ENCODE data around the gene PCCA. TPM values are rescaled to one million over a fixed set of nuclear protein-coding genes. Genes with fewer than 3 reads are reported as not detected.

The PCCA gene
- total and polyA plus RNA-seq, 2 donors (not counting 3 experiments of a cell fraction or from before 2014, with no cell fraction given): 5.7 to 20.2 TPM

GRCh38 chr13:100561158-100561499 is 472.2 kb downstream of the PCCA start:
- Histone ChIP-seq H3K79me2 (ENCODE audit: control insufficient read depth, insufficient read depth, low read length) (no peaks in the 10 kb centered on the region), H3K27me3 (ENCODE audit: control insufficient read depth in 2 of 2, insufficient read depth in 2 of 2, low read length in 2 of 2) (no peaks in the 10 kb centered on the region), H3K4me3 (replicated peaks in 1 of 3; ENCODE audit: insufficient read depth in 1 of 3, low read depth in 1 of 3, low read length in 3 of 3) (no peak overlapping the region), H3K9ac (replicated peaks; ENCODE audit: extremely low read depth, insufficient read depth, low read length) (no peak overlapping the region), H4K20me1 (replicated peaks; ENCODE audit: control insufficient read depth, extremely low read depth, insufficient read depth, low read length) (no peaks in the 10 kb centered on the region), H3K4me2 (ENCODE audit: insufficient read depth, low read length) (no peak overlapping the region), H3K4me1 (ENCODE audit: control insufficient read depth, extremely low read depth, insufficient read depth, low read length) (no peaks in the 10 kb centered on the region), H3K9me3 (replicated peaks; ENCODE audit: control insufficient read depth, insufficient read depth, low read length) (no peaks in the 10 kb centered on the region), H3K9me1 (replicated peaks; ENCODE audit: control insufficient read depth, extremely low read depth, insufficient read depth, low read length) (no peaks in the 10 kb centered on the region), H3K36me3 (ENCODE audit: control insufficient read depth in 2 of 2, extremely low read depth in 1 of 2, insufficient read depth in 2 of 2, low read length in 2 of 2) (no peaks in the 10 kb centered on the region), H3K27ac (ENCODE audit: insufficient read depth, low read depth, low read length) (no peak overlapping the region), H2AFZ (ENCODE audit: low read depth, low read length) (no peak overlapping the region)
- dilution Hi-C loops (cut with MboI; ENCODE audit: extremely low pct_ligation_motif_present, low sequenced_read_pairs): no loop called here
- intact Hi-C loops (cut with micrococcal nuclease): no loop called here
- DNase-seq (ENCODE audit: low read depth, low spot score): no peak
- no peak for TF ChIP-seq POLR2A (IDR thresholded peaks at IDR 0.05; ENCODE audit: low read depth, low read length)
- no peak for TF ChIP-seq CTCF (IDR thresholded peaks at IDR 0.05; ENCODE audit: extremely low read depth in 1 of 2, insufficient read depth in 1 of 2, low read depth in 1 of 2, low read length in 2 of 2)
- TF ChIP-seq JUN (IDR thresholded peaks at IDR 0.05; ENCODE audit: borderline replicate concordance, insufficient read depth, insufficient read length, low read depth): no peak
- TF ChIP-seq, protein P1, sequence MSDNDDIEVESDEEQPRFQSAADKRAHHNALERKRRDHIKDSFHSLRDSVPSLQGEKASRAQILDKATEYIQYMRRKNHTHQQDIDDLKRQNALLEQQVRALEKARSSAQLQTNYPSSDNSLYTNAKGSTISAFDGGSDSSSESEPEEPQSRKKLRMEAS (IDR thresholded peaks at IDR 0.05; ENCODE audit: insufficient read depth, insufficient read length): no peak
- TF ChIP-seq EZH2 (IDR thresholded peaks at IDR 0.05; ENCODE audit: borderline replicate concordance, low read depth, low read length, severe bottlenecking): no peak
- TF ChIP-seq GATA2 (IDR thresholded peaks at IDR 0.05; ENCODE audit: insufficient read depth, insufficient read length, low read depth, low read length): no peak
- no peak for TF ChIP-seq POLR2AphosphoS5 (IDR thresholded peaks at IDR 0.05; ENCODE audit: insufficient read depth, low read depth, low read length)
- no peak for TF ChIP-seq MYC (IDR thresholded peaks at IDR 0.05; ENCODE audit: low read depth, low read length)
- TF ChIP-seq FOS (IDR thresholded peaks at IDR 0.05; ENCODE audit: borderline replicate concordance, insufficient read depth, low read length): no peak
- CTCF ChIA-PET: interaction anchor here (4.1 kb wide), 1 partner anchor 13 kb away, joined by 25 read pairs; no protein-coding TSS in a partner anchor
- POLR2A ChIA-PET: no interaction called here
- FAIRE-seq: no peak
- no TSS peak for BruUV-seq (replicated peaks)
